ENCODE results near the gene ANXA11.
"Not testable (repeated sequence)": the region's sequence is repeated elsewhere in the genome, so short reads cannot be mapped to it uniquely, and the experiment has no call there.

The ANXA11 gene

DNA sequence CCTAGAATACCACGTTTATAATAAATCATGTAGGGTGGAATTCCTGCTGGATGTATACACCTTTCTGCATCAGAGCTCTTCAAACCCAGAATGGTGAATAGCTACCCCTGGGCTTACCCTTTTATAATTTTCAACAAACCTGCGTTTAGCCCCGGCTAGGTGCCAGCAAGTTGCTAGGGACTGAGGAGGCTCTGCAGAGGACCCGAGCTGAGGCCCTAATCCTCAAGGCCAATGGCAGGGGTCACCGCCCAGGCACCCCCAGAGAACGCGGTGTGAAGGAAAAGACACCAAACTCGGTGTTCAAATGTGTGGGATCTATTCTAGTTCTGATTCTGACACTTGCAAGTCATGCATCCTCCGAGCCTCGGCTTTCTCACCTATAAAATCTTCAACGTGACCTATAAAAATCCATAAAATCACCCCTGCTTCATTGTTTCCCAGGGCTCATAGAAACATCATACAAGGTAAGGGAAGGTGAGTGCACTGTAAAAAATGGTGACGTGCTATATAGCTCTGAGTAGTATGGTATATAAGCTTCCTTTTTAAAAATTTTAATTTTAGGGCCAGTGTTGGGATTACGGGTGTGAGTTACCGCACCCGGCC, 2.5 kb upstream of the ANXA11 start:
- DNase-seq, result no peak

DNA sequence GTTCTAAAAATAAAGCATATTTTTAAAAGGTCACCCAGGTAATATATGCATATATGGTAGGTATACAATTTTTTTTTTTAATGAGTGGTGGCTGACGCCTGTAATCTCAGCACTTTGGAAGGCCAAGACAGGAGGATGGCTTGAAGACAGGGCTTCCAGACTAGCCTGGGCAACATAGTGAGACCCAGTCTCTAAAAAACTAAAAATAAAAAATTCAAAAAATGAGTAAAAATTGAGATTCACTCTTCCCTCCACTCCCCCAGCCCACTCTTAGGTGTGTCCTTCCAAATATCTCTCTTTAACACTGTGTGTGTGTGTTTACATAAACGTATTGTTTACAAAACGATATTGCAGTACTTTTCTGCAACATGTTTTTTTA, 929 bp upstream of the ANXA11 start:
- no peak for DNase-seq

DNA sequence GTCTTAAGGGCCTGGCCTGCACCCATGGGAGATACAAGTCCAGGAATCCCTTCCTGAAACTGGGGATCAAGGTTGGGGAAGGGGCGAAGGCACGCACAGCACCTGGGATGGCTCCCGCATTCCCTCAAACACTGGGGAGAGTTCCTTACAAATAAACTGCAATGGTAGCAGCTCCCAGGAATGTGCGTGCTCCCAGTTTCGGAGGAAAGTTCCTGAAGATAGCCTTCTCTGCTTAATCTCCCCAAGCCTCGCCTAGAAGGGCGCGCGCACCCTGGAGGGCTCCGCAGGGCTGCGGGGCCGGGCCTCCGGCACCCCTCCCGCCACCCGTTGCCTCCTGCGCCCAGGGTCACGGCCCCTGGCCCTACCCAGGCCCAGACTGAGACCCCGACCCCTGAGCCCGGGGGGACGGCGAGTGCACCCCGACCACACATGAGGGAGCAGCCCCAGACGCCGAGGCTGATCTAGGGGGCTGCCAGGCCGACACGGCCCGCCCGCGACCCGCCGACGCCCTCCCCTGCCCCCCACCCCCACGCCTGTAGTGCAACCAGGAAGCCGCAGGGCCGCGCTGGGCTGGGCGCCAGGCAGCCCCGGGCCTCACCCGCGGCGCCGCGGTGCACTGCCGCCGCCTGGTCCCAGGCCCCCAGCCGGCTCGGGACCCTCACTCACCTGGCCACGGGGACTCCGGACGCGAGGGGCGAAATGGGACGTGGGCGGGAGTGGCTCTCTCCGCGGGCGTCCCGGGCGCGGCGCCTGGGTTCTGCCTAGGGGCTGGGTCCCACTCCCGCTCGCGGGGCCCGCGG, 460 bp downstream of the ANXA11 start:
- DNase-seq, result peak; percentile 64

DNA sequence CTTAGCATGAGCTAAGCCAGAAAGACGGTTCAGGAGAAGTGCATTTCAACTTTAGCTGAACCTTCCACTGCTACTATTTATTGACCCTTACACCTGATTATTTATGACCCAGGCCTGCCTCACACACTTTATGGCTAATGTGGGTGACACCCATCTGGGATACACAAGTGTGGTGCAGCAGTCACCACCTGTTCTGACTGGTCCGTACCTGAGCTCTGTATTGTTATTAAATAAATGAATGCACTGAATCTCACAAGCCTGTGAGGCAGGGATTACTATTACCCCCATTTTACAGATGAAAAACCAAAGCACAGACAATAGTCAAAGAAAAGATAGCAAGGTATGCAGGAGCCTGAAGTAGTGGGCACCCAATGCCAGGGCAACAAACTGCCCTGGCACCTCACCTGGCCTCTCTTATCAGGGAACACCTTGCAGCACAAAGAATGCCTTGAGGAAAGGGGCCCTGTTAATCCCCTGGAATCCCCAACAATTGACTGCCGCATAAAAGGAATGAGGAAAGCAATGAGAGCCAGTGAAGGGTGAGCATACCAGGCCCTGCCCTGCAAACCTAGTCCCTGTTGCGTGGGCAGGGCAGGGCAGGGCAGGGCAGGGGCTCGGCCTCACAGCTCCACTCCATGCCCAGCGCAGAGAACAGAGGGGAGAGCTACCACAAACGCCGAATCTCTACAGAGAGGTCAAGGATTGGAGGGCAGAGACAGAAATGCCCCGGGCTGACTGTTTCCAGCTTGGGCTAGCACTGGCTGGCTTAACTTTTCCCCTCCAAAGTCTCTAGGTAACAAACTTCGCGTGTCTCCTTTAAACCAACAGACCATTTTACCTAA, 1.3 kb downstream of the ANXA11 start:
- DNase-seq, result peak; percentile 64

DNA sequence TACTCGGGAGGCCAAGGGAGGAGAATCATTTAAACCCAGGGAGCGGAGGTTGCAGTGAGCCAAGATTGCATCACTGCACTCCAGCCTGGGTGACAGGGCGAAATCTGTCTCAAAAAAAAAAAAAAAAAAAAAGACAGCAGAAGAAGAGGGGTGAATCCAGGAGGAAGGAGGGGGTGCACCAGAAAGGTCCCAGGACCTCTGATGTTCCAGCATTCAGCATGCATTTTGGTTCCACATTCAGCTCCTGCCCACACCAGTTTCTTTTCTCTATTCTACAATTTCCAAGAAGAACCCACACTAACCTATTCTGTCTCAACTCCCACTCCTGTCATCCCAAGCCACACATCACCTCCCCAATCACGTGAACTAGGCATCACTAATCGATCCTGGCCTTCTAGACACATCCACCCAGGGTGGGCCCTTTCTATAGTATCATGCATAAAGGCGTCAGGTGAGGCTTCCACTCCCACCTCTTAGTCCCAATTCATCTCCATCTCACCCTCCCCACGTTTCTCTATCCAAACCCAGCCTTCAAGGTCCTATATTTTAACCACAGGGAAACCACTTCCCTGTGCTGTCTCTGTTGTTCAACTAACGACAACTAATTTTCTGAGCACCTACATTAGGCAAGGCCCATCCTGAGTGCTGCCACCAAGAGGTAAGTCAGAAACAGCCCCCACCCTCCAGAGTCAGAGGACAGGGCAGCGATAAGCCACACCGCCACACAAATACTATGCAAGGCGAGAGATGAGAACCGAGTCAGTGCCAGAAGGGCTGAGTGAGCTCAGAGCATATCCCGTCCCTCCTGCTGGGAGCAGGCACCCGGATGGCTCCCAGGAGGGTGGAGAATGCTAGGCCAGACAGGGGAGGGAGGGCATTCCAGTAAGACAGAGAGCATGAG, 2.2 kb downstream of the ANXA11 start:
- DNase-seq, result peak; percentile 95

DNA sequence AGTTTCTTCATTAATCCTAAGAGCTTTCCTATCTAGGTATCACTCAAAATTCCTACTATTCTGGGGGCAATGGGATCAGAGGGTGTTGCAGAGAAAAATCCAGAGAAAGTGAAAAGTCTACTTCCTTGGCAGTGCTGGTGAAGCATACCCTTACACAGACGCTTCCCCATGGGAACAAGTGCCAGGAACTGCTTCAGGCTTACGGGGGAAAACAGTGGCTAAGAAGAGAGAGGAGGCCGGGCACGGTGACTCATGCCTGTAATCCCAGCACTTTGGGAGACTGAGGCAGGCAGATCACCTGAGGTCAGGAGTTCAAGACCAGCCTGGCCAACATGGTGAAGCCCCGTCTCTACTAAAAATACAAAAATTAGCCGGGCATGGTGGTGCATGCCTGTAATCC, 2.8 kb downstream of the ANXA11 start:
- DNase-seq, result not testable (repeated sequence)

DNA sequence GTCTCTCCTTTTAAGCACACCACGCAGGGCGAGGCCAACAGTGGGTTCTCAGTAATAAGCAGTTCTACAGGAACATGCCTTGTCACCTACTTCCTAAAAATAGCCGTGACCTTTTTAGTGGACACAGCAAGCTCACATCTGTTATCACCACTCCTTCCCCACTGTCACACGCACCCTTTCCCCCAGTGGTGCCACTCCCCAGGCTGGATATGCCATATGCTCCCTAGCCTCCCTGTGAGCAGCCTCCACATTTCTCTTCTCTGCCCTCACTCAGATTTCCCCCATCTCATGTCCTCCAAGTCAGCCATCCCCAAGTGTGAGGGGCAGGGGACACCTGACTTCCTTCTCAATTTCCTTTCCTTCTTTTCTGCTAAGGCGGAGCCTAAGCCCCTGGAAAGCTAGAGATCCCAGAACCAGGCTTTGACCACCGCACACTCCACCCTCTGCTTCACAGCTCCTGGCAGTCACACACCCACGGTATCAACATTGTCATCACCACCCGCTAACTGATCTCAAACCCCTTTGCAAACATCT, 3.7 kb downstream of the ANXA11 start:
- DNase-seq, result no peak

DNA sequence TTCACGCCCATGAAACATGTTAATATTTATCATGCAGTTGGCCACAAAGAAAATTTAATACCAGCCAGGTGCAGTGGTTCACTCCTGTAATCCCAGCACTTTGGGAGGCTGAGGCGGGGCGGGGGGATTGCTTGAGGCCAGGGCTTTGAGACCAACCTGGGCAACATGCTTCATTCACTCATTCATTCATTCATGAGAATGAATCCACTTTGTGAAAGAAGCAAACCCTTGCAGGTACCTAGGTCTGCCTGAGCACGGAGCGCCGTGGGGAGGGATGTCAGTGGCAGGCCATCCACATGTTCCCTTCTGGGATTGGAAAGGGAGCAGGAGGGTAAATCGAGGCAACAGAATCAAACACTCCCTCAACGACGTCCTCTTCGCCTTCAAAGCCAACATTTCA, 4.7 kb downstream of the ANXA11 start:
- DNase-seq, result no peak

DNA sequence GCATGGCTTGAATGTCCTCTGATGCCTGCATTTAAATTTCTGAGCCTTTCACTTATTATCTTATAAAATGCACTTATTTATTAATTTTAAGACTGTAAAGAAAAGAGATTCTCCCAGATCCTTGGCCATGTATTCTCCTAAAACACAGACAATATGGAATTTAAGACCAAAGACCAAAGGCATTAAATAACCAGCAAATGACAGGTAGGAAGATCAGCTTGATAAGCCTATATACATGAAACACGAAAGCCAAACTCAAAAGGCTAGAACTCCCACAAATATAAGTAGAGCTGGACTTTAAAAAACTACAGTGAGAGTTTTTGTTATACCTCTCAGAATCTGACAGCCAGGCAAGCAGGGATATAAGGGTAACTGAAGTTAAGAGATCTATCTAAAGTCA, 5.1 kb downstream of the ANXA11 start:
- DNase-seq, result no peak

DNA sequence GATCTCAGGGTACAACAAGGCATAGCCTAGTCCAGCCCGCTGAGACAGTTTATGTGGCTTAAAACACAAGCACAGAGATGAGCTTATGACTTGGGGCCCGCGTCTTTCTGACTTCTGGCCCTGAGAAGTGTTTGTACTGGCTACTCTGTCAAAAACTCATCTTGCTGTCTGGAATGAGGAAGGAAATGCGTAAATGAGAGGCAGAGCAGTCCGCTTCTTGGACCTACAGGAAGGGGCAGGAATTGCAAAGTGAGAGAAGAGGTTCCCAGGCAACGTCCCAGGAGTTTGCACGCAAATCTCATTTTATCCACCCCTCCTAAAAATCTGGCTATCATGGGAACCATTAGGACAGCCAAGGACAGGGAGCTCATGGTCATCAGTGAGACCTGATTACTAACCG, 5.5 kb downstream of the ANXA11 start:
- DNase-seq, result no peak

DNA sequence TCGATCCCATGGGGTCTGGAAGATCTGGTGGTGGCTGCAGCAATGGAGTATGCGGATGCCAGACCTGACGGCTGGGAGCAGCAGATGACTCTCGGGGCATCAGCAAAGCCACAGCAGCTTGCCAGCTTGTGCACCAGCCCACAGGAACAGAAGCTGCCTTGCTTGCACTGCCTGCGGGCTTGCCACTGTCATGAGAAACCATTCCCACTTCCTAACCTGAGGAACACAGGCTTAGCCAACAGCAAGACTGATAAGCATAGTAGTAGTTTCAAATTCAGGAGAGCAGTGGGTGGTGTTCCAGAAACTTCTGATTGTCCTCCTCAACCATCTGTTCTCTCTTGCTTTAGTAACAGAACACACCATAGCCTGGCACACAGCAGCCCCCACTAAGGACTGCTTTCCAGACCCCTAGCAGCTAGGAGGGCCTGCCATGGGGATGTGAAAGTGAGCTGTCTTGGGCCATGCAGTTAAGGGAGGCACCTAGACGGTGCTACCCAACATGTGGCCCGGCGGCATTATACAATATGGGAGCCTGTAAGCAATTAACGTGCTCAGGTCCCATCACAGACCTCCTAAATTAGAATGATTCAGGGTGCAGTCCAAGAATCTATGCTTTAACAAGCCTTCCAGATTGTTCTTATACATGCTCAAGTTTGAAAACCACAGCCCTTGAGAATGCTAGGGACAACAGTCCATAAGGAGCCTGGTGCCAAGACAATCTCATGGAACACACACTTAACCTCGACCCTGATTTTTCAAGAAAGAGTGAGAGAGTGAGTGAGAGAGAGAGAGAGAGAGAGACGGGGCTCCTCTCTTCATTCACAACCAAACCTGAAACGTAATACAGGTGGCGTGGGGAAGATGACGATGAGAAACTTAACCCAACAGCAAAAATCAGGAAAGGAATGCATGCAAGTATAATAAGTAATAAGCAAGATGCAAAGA, 7.1 kb downstream of the ANXA11 start:
- no peak for DNase-seq

DNA sequence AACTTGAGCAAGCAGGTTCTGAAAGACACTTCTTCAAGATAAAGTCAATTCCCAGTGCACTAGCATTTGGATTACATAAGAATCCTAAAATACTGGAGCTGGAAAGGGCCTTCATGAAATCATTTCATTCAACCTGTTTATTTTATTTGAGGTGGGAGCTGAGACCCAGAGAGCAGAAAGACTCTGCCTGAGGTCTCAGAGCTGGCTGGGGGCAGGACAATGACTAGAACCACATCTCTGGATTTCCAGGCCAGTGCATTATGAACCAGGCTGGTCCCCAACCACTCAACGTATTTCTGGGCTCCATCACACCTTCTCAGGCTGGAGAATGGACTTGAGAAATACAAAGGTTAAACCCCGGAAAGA, 8.4 kb downstream of the ANXA11 start:
- DNase-seq, result no peak

DNA sequence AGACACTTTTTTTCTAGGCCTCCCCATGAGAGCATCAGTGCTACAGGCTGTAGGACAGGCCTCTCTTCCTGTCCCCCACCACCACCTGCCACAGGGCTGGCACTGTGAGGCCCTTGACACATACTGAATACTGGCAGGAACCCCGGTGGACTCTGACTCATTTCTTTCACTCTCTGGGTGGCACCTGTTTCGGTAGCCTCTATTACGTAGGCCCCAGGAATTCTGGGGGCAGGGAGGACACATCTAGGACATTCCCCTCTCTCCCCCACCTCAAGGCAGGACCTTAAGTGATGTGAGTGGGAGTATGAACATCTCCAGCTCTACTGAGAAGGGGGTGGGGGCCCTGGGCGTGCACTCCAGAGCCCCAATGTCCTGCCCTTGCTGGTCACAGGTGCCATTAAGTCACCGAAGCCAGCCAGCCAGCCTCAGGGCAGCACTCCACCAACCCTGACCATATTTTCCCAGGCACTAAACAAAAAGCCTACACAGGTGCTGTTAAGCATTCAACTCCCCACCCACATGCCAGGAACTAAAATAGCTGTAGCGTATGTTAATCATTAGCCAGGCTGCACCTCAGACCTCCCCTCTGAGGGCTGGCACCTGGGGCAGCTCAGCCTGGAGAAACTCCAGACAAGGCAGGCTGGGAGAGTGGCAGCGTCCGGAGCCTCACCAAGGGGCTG, 8.9 kb downstream of the ANXA11 start:
- no peak for DNase-seq

DNA sequence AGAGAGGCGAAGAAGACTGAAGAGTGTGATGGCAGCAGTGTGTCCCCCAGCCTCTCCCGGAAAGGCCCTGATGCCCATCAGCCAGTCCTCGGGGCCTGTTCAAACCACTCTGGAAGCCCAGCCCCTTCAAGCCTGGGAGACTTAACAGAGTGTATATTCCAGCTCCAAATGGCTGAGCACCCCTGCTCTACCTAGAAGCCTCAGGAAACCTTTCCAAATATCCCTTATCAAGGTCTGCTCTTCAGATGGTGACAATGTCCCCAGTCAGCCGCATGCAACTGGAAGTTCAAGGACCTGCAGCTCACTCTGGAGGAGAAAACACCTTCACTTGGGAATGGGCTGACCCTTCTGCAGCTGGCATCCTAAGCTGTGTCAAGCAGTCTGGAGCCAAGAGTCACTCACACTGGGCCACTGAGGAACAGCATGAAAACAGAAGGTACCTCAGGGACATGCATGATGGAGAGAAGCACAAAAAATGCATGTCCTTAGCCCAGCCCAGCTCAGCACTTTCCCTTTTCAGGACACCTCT, 10.2 kb downstream of the ANXA11 start:
- no peak for DNase-seq

DNA sequence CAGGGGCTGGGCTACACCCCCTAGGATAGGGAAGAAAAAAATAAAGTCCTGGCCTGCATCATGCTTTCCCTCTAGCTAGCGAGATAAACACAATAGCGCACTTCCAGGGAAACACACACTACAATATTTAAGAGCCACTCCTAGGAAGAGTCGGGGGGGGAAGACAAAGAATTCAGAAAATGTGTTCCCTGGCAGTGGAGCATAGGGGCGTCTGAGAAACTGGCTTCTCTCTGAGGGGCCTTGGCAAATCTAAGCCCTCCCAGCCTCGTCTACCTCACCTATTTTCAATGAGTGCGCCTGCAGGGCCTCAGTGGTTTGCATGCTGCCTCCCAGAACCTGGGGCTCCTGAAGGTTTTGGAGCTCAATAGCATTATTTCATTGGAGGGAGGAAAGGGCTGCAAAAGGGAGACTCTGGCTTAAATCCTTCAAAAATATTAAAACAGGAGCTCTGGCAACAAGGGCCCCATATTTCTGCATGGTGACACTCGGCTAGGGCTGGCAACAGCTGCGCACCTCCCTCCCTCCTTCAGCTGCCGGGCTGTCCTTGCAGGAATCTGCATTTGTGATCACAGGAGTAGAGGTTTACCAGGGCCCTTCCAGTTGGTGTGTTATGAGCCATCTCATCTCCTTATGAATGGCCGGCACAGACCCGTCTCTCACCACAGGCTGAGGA, 10.8 kb downstream of the ANXA11 start:
- no peak for DNase-seq

DNA sequence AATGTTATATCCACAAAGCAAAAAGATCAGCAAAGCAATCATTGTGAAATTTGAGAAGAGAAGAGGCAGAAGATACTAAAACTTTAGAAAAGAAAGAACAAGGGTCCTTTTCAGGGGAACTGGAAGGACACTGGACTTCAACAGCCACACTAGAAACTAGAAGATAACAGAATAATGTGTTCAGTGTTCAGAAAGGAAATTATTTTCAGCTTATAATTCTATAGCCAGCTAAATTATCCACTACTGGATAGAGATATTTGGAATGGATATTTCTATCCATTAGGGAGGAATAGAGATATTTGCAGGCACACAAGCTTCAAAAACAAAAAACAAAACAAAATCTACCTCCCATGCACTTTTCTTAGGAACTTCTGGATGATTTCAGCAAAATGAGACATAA, 12.8 kb downstream of the ANXA11 start:
- DNase-seq, result no peak

DNA sequence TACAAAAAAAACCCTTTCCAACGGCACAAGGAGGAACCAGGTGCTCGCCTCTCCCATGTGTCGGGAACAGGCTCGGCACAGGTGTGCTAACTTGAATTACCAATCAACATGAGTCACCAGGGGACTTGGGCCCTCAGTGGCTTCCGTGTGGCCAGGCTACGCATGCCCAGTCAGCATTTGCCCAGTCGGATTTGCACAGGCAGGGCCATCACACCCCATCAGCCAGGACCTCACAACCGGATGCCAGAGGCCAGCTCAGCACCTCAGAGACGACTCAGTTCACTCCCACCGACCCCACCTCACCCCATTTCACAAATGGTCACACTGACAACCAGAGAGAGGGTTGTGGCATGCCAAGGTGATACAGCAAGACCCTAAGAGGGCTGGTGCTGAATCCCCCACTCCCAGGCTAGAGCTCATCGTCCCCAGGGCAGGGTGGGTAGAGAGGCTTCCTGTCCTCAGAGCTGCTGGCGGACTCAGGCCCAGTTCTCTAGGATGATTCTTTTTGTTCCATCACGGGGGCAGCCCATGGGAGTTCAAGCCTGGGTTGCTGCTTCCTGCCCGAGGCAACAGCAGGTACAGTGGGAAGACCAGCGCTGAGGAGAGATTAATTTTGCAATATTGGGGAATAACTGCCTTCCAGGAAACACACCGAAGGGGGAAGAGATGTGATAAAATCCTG, 13.6 kb downstream of the ANXA11 start:
- no peak for DNase-seq

DNA sequence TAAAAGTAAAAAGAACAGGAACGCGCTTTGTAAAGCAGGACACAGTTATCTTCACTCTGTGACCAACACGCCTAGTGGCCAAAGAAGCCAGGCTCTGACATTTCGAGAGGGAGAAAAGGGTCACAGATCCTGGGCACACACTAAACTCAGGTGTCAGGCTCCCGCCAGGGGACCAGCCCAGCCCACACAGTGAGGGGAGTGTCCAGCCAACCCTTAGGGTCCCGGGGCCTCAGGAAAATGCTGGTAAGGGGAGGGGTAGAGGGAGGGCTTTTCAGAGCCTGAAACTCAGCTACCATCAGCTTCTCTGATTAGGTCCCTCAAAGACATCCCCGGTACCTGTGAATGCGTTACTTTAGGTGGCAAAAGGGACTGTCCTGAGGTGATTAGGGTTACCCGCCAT, 16.6 kb downstream of the ANXA11 start:
- DNase-seq, result no peak
